Spleen (tissue), 11 donors: ENCODE measurements around the gene ANKRD17. TPM values are rescaled to one million over a fixed set of nuclear protein-coding genes. Genes with fewer than 3 reads are reported as not detected.
"Not testable (repeated sequence)": the region's sequence is repeated elsewhere in the genome, so short reads cannot be mapped to it uniquely, and the experiment has no call there.

ENCODE experiments used
- DNase-seq: peaks from one replicate; pipeline ENCODE4 v3.0.0-alpha.2; 2020
- H3K27ac ChIP-seq, 8 donors: fragments of 200-600 bp; sonication (generic) in 7 of 8; 1 replicate in 4 of 8; 2 replicates in 4 of 8; pipeline versions ENCODE4 v1.5.0 to v1.8.0; 2016 to 2021; ENCODE audit warnings: inconsistent platforms in 4 of 8, mild to moderate bottlenecking in 4 of 8, moderate library complexity in 1 of 8
- H3K27me3 ChIP-seq, 7 donors: fragments of 200-600 bp; sonication (generic) in 6 of 7; replicated peaks in 1 of 7; 1 replicate in 4 of 7; 2 replicates in 3 of 7; pipeline versions ENCODE4 v1.5.0 to v1.8.0; 2016 to 2021; ENCODE audit warnings: inconsistent platforms in 3 of 7, mild to moderate bottlenecking in 1 of 7
- H3K36me3 ChIP-seq, 6 donors: fragments of 200-600 bp; sonication (generic) in 5 of 6; 1 replicate in 4 of 6; 2 replicates in 2 of 6; pipeline versions ENCODE4 v1.5.0 to v1.8.0; 2016 to 2021; ENCODE audit warnings: inconsistent platforms in 2 of 6
- H3K4me1 ChIP-seq, 6 donors: fragments of 200-600 bp; sonication (generic) in 5 of 6; 1 replicate in 3 of 6; 2 replicates in 3 of 6; pipeline versions ENCODE4 v1.5.0 to v1.8.0; 2016 to 2021; ENCODE audit warnings: inconsistent platforms in 3 of 6
- H3K4me3 ChIP-seq, 8 donors: fragments of 200-600 bp; sonication (generic) in 7 of 8; 1 replicate in 4 of 8; 2 replicates in 4 of 8; pipeline versions ENCODE4 v1.5.0 to v1.8.0; 2016 to 2021; ENCODE audit warnings: inconsistent platforms in 4 of 8, mild to moderate bottlenecking in 4 of 8, moderate library complexity in 2 of 8
- H3K9me3 ChIP-seq, 8 donors: fragments of 200-600 bp; sonication (generic) in 7 of 8; 1 replicate in 4 of 8; 2 replicates in 4 of 8; pipeline versions ENCODE4 v1.5.0 to v1.8.0; 2016 to 2021; ENCODE audit warnings: inconsistent platforms in 4 of 8
- CTCF ChIP-seq, 11 experiments: fragments of 200-600 bp in 7 of 11; fragments of 450-650 bp in 4 of 11; sonication (generic) in 4 of 11; IDR thresholded peaks in 8 of 11; conservative IDR thresholded peaks in 3 of 11; 1 replicate in 7 of 11; 2 replicates in 4 of 11; pipeline versions ENCODE4 v1.4.0 to v1.8.0; 2016 to 2021; ENCODE audit warnings: antibody characterized with exemption in 11 of 11, inconsistent platforms in 4 of 11, mild to moderate bottlenecking in 1 of 11
- POLR2A ChIP-seq, 3 donors: fragments of 450-650 bp; IDR thresholded peaks; one replicate each; pipeline ENCODE4 v1.5.1; 2017; ENCODE audit warnings: antibody characterized with exemption in 3 of 3, mild to moderate bottlenecking in 1 of 3
- POLR2AphosphoS5 ChIP-seq, 3 donors: sonication (generic); formaldehyde crosslinking; IDR thresholded peaks; one replicate each; pipeline ENCODE4 v1.5.1; 2017; ENCODE audit warnings: antibody characterized with exemption in 3 of 3
- WGBS, 5 donors: extraction: QIAGEN DNeasy Blood & Tissue Kit in 3 of 5; methylation state at CpG; one replicate each; pipeline versions ENCODE4 v1.1.5 to v1.1.7; 2013 to 2018; 5-methylcytosine and 5-hydroxymethylcytosine counted together
- intact Hi-C: fragments of 100-400 bp; cut with DNase I; formaldehyde crosslinking; loops from one replicate; pipeline ENCODE4 v1.15.0; 2023; ENCODE audit warnings: low total_unique reads
- polyA plus RNA-seq, 3 donors: library from polyadenylated mRNA; stranded (reverse); fragments of 200-250 nt; gene quantifications; one replicate each; pipeline ENCODE4 v1.2.1, GENCODE V29; 2013
- total RNA-seq, 7 donors: library from RNA; depleted of rRNA in 3 of 7; stranded (reverse); fragments of >200 nt in 3 of 7; fragmentation: NEBNext Ultra II Directional in 4 of 7; extraction: Animal tissue kit (Norgen Biotek cat#: 25700) in 4 of 7; gene quantifications; one replicate each; pipeline versions ENCODE4 v1.1.0 to v1.2.1, GENCODE V29; 2016 to 2021
- donor health status: healthy with polysubstance abuse.
- donor health status: DM: no; HTN: no; CAD: no; lungs with moderate emphysema.
- donor health status: DM: no; HTN: no; CAD: no.
- donor health status: Bipolar disorder and iron deficiency.
- donor health status: healthy.
- donor health status: DM: no; HTN: no; CAD: no.
- donor health status: DM: yes; HTN: yes; CAD: no.

The ANKRD17 gene
- total and polyA plus RNA-seq, 10 donors = 7.1 to 71.5 (median 60.0) TPM

DNA sequence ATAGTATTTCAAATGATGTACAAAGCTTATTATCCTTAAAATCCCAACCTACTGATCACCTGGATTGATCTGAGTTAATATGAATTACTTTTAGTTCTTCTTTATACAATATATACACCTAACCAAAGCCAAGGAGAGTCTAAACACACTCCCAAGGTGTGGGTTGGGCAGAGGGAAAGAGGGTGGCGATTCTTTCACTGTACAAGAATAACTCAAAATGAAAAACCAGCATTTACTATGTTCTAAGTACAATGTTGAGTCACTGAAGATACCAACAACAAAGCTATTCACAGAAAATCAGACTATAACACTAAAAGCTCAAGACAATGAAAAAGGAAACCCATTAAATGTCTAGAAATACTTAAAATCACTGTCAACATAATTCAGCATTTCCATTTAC, 46.6 kb downstream of the ANKRD17 start:
- no peaks in the 10 kb centered on the region for H3K27me3 ChIP-seq
- peaks cover 0 to 7% (median 0%) of the 10 kb centered on the region in 6 donors for H3K36me3 ChIP-seq
- no peak overlapping the region for H3K4me3 ChIP-seq
- DNase-seq = no peak
- WGBS, 5 donors = 74 to 89% (median 82%) methylated on average over 1 of the region's 1 CpG
- peaks cover 0 to 42% (median 10%) of the 10 kb centered on the region in 6 donors for H3K4me1 ChIP-seq
- TF ChIP-seq CTCF (IDR thresholded peaks at IDR 0.05 in 8 of 11, conservative IDR thresholded peaks at IDR 0.05 in 3 of 11) = no peak
- H3K27ac ChIP-seq = no peak overlapping the region
- intact Hi-C loops = no loop called here
- H3K9me3 ChIP-seq = peaks cover 0 to 6% (median 0%) of the 10 kb centered on the region in 8 donors

GRCh38 chr4:73208376-73208775, 50.2 kb downstream of the ANKRD17 start:
- Histone ChIP-seq H3K27ac (no peak overlapping the region), H3K36me3 (peaks cover 0 to 12% (median 0%) of the 10 kb centered on the region in 6 donors), H3K27me3 (no peaks in the 10 kb centered on the region), H3K4me1 (peaks cover 0 to 40% (median 7%) of the 10 kb centered on the region in 6 donors), H3K9me3 (peaks cover 0 to 25% (median 14%) of the 10 kb centered on the region in 8 donors), H3K4me3 (no peak overlapping the region)
- DNase-seq = no peak
- intact Hi-C loops = no loop called here
- TF ChIP-seq POLR2AphosphoS5 (IDR thresholded peaks at IDR 0.05) = no peak
- no peak for TF ChIP-seq POLR2A (IDR thresholded peaks at IDR 0.05)
- TF ChIP-seq CTCF (IDR thresholded peaks at IDR 0.05 in 8 of 11, conservative IDR thresholded peaks at IDR 0.05 in 3 of 11) = no peak

- WGBS, 5 donors = 97 to 100% (median 98%) methylated on average over 3 of the region's 3 CpGs
- Histone ChIP-seq H3K36me3 (peaks cover 0 to 8% (median 0%) of the 10 kb centered on the region in 6 donors), H3K27me3 (no peaks in the 10 kb centered on the region), H3K4me3 (no peak overlapping the region), H3K4me1 (peaks cover 0 to 43% (median 7%) of the 10 kb centered on the region in 6 donors), H3K9me3 (peaks cover 4 to 37% (median 25%) of the 10 kb centered on the region in 8 donors), H3K27ac (no peak overlapping the region)
- TF ChIP-seq CTCF (IDR thresholded peaks at IDR 0.05 in 8 of 11, conservative IDR thresholded peaks at IDR 0.05 in 3 of 11) (no peak), POLR2AphosphoS5 (IDR thresholded peaks at IDR 0.05) (no peak), POLR2A (IDR thresholded peaks at IDR 0.05) (no peak)
- no peak for DNase-seq
- intact Hi-C loops = no loop called here
Observed at GRCh38 chr4:73206236-73206635, 52.4 kb downstream of the ANKRD17 start.

- TF ChIP-seq CTCF (IDR thresholded peaks at IDR 0.05 in 8 of 11, conservative IDR thresholded peaks at IDR 0.05 in 3 of 11) (no peak), POLR2AphosphoS5 (IDR thresholded peaks at IDR 0.05) (no peak), POLR2A (IDR thresholded peaks at IDR 0.05) (no peak)
- no peak for DNase-seq
- H3K27me3 ChIP-seq = no peaks in the 10 kb centered on the region
- intact Hi-C loops = no loop called here
- H3K9me3 ChIP-seq = peaks cover 4 to 37% (median 25%) of the 10 kb centered on the region in 8 donors
- H3K4me1 ChIP-seq = peaks cover 0 to 41% (median 7%) of the 10 kb centered on the region in 6 donors
- H3K4me3 ChIP-seq = no peak overlapping the region
- H3K27ac ChIP-seq = no peak overlapping the region
- H3K36me3 ChIP-seq = peaks cover 0 to 6% (median 0%) of the 10 kb centered on the region in 6 donors
Observed at GRCh38 chr4:73205482-73205881, 53.1 kb downstream of the ANKRD17 start.

DNA sequence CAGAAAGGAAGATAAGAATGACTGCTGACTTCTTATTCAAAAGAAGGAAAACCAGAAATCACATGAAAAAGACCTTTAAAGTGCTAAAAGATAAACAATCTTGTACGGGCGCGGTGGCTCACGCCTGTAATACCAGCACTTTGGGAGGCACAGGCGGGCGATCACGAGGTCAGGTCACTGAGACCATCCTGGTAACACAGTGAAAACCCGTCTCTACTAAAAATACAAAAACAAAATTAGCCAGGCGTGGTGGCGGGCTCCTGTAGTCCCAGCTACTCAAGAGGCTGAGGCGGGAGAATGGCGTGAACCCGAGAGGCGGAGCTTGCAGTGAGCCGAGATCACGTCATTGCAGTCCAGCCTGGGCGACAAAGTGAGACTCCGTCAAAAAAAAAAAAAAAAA, 54.6 kb downstream of the ANKRD17 start:
- H3K27me3 ChIP-seq, H3K4me3 ChIP-seq, intact Hi-C loops, DNase-seq, H3K36me3 ChIP-seq, H3K27ac ChIP-seq: not testable (repeated sequence)
- H3K9me3 ChIP-seq = peaks cover 4 to 37% (median 25%) of the 10 kb centered on the region in 8 donors
- H3K4me1 ChIP-seq = peaks cover 0 to 44% (median 2%) of the 10 kb centered on the region in 6 donors
- WGBS, 5 donors = 95 to 99% (median 98%) methylated on average over 18 of the region's 18 CpGs
